ENCODE measurements around the gene PCP4.

Gene PCP4

GRCh38 chr21:39867198-39867650 is at the start of gene PCP4:
PCP4 (plus strand) TSS chr21:39867438; CDS start chr21:39867502, 64 bp downstream.
- no peak for DNase-seq (ENCODE audit: low read depth)

GRCh38 chr21:39818557-39818956 is 48.7 kb upstream of the PCP4 start:
- no peak for DNase-seq (ENCODE audit: low read depth)

- no peak for DNase-seq (ENCODE audit: low read depth)
Measured at GRCh38 chr21:39822042-39822441, 45.2 kb upstream of the PCP4 start.

GRCh38 chr21:39825250-39825649 is 42.0 kb upstream of the PCP4 start:
- no peak for DNase-seq (ENCODE audit: low read depth)

GRCh38 chr21:39834543-39834942 is 32.7 kb upstream of the PCP4 start:
- DNase-seq (ENCODE audit: low read depth): no peak

- DNase-seq (ENCODE audit: low read depth): no peak
Measured at GRCh38 chr21:39837861-39838359, 29.3 kb upstream of the PCP4 start.

- DNase-seq (ENCODE audit: low read depth): no peak
Measured at GRCh38 chr21:39840373-39841097, 26.7 kb upstream of the PCP4 start.

- DNase-seq (ENCODE audit: low read depth): no peak
Measured at GRCh38 chr21:39842741-39843459, 24.3 kb upstream of the PCP4 start.

GRCh38 chr21:39843483-39843882 is 23.8 kb upstream of the PCP4 start:
- no peak for DNase-seq (ENCODE audit: low read depth)

- DNase-seq (ENCODE audit: low read depth): no peak
Measured at GRCh38 chr21:39843916-39844315, 23.3 kb upstream of the PCP4 start.

- no peak for DNase-seq (ENCODE audit: low read depth)
Measured at GRCh38 chr21:39845571-39846130, 21.6 kb upstream of the PCP4 start.

GRCh38 chr21:39847877-39848276 is 19.4 kb upstream of the PCP4 start:
- DNase-seq (ENCODE audit: low read depth): no peak

- no peak for DNase-seq (ENCODE audit: low read depth)
Measured at GRCh38 chr21:39849014-39849655, 18.1 kb upstream of the PCP4 start.

GRCh38 chr21:39850333-39850732 is 16.9 kb upstream of the PCP4 start:
- DNase-seq (ENCODE audit: low read depth): no peak

- DNase-seq (ENCODE audit: low read depth): no peak
Measured at GRCh38 chr21:39851002-39851618, 16.1 kb upstream of the PCP4 start.

- DNase-seq (ENCODE audit: low read depth): no peak
Measured at GRCh38 chr21:39852021-39852721, 15.1 kb upstream of the PCP4 start.

GRCh38 chr21:39852726-39853500 is 14.3 kb upstream of the PCP4 start:
- no peak for DNase-seq (ENCODE audit: low read depth)

- no peak for DNase-seq (ENCODE audit: low read depth)
Measured at GRCh38 chr21:39854572-39854971, 12.7 kb upstream of the PCP4 start.

- DNase-seq (ENCODE audit: low read depth): no peak
Measured at GRCh38 chr21:39855595-39855994, 11.6 kb upstream of the PCP4 start.

GRCh38 chr21:39860600-39860999 is 6.6 kb upstream of the PCP4 start:
- DNase-seq (ENCODE audit: low read depth): no peak

GRCh38 chr21:39863111-39863510 is 4.1 kb upstream of the PCP4 start:
- no peak for DNase-seq (ENCODE audit: low read depth)

Measured in activated T-helper 9 cell treated with anti-CD3 and anti-CD28 coated beads, Interleukin-2, amount 50 U/mL, for 16 hours (primary cell).